Raji (cell line): ENCODE results near the gene MED27.

Source experiments
- POLR2A ChIP-seq: IDR thresholded peaks from 2 replicates; pipeline ENCODE4 v1.6.1; 2011; ENCODE audit warnings: low read depth, low read length, control low read depth; ENCODE audit not compliant: insufficient read depth

The MED27 gene

DNA sequence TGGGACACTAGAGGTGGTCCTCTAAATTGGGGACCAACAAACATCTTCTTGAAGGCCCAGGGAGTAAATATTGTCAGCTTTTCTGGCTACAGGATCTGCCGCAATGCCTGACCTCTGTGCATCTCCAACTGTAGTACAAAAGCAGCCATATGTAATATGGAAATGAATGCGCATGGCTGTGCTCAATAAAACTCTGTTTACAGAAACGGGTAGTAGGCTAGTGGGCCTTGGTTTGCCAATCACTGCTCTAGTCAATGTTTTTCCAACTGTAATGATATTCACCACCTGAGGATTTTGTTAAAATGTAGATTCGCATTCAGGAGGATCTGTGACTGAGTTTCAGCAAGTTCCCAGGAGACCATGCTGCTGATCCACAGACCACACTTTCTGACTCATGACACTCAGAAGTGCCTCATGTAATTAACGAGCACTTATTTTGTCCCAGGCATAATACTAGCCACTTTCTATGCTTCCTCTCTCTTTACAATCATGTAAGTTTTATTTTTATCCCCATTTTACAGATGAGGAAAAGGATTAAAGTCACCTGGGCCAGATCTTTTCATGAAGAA, 96.9 kb downstream of the MED27 start:
- TF ChIP-seq POLR2A, result no peak

DNA sequence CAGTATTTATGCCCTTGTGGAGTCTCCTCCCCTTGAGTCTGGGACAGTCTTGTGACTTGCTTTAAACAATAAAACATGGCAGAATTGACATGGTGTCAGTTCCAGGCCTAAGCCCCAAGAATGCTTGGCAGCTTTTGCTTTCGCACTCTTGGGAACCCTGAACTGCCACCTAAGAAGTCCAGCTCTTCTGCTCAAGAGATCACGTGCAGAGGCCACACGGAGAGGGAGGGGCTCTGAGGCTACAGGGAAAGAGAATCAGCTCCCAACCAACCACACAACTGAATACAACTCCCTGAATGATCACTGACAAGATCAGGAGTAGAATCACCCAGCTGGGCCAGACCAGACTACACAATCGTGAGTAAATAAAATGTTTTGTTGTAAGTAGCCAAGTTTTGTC, 97.6 kb downstream of the MED27 start:
- no peak for TF ChIP-seq POLR2A

DNA sequence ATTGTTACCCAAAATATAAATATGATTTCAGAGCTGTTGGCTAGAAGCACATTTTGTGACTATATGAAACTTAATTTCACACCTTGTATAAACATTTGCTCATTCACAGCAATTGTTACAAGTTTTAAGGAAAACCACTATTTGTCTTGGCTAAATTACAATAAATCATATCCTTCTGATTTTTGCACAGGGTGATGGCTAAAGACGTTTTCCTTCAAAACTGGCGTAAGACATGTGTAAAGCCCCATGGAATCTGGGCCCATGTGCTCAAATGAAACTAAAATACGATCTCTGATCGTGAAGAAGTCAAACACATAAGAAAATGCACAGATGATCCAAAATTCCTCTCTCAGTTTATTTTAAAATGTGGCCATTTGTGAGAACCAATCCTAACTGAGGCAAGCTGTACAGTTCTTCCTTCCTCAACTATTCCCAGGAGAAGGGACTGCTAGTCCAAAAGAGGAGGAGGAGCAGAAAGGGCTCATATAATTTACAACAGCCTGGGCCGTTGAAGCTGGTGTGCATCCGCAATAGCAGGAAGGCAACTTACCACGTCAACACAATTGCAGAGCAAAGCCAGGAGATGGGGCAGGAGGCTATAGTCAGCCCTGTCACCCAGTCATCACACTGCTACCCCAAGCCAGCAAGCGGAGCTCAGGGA, 98.4 kb downstream of the MED27 start:
- no peak for TF ChIP-seq POLR2A

DNA sequence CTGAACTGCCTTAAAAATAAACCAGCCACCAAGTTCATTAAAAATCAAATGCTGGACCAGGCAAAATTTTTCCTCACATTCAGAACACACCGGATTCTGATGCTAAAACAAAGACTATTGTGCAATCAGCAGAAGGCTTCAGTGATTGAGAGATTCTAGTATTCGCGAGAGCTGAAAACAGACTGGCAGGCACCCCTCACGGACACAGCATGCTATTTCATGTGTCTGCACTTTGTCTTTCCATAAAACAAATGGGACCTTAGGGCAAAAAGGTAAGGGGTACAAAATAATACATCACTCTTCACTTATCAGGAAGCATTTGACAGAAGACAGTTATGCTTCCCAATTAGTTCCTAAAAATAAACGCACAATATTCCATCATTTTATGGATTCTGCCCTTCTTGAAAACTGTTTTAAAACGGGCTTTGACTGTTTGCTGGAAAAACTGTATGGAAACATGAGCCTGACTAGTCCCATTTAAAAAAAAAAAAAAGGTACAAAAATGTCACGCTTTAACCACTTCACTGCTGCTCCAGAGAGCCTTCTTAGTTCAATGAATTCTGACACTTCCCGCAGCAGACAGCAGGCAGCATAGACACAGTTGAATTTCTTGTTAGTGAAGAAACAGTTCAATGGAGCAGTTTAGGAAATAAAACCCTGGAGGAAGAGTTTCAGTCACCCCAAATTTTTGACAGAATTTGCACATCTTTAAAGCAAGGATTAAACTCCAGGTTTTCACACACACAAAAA, 99.2 kb downstream of the MED27 start:
- no peak for TF ChIP-seq POLR2A

DNA sequence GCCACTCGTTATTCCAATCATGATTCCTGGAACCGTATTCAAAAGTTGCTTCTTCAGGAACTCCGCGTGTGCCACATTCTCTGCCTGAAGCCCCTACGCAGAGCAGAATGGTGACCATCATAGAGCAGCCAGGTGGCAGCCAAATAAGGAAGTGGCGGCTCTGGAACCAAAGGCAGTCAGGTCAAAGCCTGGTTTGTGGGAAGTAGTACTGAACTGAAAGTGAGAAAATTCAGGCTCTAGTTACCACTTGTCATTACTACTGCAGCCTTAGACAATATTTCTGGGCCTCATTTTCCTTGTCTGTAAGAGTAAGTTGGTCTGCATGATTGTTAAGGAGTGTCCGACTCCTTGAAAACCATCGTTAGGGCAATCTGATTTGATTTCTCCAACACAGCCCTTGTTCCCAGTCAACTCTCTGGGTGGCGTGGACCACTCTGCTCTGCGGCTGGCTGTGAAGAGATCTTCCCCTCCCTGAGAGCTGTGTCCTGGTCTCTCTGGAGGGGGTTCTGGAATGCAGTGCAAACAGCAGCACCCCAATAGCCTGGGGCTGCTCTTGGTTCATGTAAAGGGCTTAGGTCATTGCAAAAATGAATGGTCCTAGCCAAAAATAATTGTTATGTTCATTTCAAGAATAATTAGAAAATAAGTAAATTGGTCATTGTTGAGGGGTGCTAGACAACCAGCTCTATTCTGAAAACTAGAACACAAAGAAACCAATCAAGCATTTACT, 102.4 kb downstream of the MED27 start:
- no peak for TF ChIP-seq POLR2A

DNA sequence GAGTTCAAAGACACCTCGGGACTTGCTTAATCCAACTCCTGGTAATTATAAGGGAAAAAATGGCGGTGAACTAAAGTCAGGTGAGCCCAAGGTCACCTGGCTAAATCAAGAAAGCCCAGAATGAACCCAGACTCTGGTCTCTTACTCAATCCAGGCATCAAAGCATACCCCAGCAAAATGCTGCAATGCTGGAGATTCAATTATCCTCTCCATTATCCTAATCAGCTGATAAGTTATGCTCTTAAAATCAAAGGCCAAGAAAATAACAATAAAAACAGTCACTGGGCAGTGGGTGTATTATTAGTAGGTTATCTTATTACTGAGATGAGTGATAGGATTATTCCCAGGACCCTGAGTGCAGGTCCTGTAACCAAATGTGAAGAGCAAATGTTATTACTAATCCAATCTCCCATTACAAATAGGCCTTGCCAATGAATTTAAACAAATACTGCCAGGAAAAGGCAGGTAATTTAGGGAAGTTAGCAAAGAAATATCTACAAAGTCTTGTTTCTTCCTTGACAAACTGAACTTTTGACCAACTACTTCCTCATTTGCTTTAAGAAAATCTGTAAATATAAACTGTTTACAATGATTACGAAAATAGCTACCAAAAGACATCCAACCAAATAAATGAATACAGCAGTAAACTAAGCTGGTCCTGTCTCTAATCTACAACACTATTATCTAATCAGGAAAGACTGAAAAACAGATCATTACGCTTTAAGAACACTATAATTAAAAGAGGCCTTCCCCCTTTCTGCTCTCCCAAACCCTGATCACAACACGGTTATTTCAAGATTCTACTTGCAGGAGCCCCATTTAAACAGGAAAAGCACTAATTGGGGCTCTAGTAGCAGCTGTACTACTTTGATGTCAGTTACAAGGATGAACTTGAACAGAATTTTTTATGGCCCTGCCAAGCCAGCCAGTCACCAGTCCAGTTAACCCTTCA, 103.2 kb downstream of the MED27 start:
- TF ChIP-seq POLR2A, result no peak

DNA sequence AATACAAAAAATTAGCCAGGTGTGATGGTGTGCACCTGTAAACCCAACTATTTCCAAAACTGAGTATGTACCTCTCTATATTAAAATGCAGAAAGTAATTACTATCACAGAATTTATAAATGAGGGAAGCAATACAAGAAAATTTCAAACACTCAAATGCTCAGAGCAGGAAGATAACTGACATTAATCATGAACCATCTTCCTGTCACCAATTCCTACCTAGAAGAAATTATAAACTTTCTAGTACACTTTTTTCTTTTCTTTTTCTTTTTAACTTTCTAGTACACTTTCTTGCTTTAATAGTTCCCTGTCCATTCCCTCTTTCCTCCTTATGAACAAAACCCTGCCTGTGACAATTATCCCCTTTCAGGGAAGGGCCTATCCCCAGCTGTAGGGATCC, 106.8 kb downstream of the MED27 start:
- no peak for TF ChIP-seq POLR2A

DNA sequence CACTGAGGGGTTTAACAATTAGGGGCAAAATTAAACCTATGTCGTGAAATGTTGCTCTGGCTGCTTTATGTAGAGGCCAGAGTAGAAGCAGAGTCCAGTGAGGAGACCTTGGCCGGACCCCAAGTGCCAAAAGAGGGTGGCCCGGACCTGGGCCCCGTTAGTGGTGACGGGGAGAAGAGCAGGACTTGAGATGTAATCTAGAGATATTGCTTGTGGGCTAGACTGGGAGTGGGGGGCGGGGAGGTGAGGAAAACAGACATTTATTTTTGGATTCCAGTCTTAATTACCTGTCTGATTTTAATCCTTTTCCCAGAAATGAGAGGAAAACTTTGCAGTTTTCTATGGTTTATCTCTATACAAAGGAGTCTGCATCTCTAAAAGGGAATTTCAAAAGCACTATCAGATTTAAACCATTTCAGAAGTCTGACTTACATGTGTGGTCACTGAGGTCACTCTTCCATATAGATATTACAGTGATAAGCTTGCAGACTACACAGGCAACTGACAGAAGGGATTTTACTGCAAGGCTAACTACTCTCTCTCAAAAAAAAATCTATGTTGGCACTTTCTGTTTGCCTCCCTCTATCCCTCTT, 108.1 kb downstream of the MED27 start:
- TF ChIP-seq POLR2A, result no peak

DNA sequence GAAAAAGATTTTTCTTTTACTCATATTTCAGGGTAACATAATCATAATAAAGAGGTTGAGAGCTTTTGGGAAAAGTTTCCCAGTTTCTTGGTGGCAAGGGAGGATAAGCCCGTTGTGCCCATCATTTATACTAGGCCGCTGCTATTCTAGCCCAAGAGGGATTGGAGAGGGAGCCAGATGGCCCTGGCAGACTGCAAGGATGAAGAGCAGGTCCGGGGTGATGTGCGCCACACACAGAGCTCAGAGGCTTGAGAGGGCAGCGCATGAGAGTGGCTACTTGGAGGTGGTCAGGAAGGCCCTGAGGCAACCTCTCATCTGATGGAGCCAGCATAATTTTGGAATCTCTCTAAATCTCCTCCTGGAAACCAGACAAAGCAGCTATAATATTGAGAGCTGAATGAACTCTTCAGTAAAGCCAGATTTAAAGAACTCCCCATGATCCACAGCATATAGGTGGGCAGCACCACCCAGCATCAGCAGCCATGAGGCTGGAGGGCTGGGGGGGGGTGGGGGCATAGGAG, 110.1 kb downstream of the MED27 start:
- no peak for TF ChIP-seq POLR2A

DNA sequence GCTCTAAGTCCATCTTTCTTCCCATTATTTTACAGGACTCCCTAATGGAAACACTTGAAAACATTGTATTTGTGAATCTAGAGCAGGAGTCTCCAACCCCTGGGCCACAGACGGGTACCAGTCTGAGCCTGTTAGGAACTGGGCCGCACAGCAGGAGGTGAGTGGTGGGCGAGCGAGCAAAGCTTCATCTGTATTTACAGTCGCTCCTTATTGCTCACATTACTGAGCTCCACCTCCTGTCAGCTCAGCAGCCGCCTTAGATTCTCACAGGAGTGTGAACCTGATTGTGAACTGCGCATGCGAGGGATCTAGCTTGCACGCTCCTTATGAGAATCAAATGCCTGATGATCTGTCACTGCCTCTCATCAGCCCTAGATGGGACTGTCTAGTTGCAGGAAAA, 111.0 kb downstream of the MED27 start:
- no peak for TF ChIP-seq POLR2A

DNA sequence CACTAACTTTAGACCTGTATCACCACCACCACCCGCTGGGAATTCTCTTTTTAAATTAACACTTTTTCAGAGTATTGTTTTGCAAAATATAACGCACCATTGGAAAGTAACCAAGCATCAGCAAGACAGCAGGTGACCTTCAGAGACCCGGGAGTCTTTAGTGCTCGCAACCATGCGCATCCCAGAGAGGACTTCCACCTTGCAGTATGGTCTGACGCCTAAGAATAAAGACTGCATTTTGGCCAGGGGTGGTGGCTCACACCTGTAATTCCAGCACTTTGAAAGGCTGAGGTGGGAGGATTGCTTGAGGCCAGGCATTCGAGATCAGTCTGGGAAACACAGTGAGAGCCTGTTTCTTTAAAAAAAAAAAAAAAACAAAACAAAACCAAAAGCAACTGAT, 113.8 kb downstream of the MED27 start:
- TF ChIP-seq POLR2A, result no peak

DNA sequence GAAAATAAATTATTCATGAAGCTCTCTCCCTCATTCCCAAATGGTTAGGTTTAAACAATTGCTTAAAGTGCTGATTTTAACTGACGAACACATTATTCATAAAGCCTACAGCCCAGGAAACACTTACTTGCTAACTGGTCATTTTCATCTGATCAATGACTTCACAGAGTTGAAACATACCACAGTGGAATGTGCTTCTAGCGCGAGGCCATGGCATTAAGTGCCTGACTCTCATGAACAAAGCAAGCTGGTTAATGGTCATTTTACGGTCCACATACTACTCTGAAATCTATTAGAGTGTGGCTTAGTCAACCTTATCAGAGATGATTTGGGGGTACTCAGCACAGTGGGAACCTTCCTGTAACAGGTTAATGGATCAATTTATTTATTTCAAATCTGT, 114.6 kb downstream of the MED27 start:
- TF ChIP-seq POLR2A, result no peak

DNA sequence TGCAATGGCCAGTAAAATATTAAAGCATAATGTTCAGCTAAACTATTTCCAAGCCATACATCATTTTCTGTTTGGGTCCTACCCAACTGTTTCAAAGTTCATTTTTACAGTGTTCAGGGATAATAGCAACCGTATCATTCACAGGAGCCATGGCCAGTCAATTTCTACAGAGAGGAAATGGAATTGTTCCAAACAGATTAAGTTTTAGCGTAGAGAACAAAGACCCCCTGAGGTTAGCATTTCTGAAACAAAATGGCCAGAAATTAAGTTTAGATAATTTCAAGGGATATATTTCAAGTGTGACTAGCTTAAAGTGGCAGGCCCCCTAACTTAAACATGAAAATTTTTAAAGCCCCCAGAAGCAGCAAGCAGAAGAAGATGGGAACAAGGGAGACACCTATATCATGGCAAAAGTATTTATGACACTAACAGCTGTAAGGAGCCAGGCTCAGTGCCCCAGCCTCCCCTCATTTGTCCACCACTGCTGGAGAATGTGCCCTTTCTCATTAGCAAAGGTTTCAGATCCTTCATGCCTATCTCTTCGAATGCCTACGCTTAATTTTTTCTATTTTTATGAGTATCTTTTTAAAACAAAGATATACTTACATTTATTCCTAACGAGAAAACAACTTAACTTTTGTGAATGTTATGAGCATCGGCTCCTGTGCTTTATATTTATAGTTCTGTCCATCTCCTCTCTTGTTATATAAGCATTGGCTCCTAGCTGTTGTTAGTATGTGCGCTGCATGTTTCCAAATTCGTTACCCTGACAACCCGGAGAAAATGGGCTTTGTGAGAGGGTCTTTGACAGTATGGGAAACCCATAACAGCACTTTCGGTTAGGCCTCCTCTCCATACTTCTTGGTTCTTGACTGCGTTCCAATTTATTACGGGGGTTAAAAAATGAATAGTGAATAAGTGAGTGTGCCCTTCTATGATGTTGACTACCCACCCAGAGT, 116.3 kb downstream of the MED27 start:
- no peak for TF ChIP-seq POLR2A

DNA sequence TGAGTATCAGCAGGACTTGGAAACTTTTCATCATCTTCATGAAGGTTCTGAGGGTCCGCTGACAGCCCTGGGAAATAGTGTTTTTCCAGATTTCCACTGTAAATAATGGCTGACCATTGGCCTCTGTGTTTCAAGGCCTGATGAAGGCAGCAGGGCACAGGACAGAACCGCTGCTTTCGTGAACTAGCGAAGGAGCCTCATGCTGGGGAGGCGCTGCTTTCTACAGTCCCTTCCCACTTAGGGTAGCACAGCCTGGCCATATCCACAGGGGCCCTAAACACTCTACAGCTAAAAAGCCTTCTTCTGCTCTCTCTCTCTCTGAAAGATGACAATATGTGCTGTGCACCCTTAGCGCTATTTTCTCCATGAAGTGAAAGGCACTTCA, 118.2 kb downstream of the MED27 start:
- no peak for TF ChIP-seq POLR2A
